ACC112 (cell line): Measurements from ENCODE around the gene KIFC1.

Experiments used
- H2AFZ ChIP-seq: fragments of 200-600 bp; sonication (generic); one replicate; pipeline ENCODE4 v1.6.0; 2017; ENCODE audit warnings: antibody characterized with exemption, low read length; ENCODE audit not compliant: unreplicated experiment
- H3K27ac ChIP-seq: fragments of 200-600 bp; sonication (generic); 2 replicates; pipeline ENCODE4 v1.5.1; 2014; ENCODE audit warnings: low read depth, mild to moderate bottlenecking, antibody characterized with exemption, low read length, moderate library complexity
- H3K27me3 ChIP-seq: fragments of 200-600 bp; sonication (generic); 2 replicates; pipeline ENCODE4 v1.6.1; 2014; ENCODE audit warnings: mild to moderate bottlenecking, antibody characterized with exemption, low read length, moderate library complexity, mixed read lengths; ENCODE audit not compliant: insufficient read depth
- H3K36me3 ChIP-seq: fragments of 200-600 bp; sonication (generic); 2 replicates; pipeline ENCODE4 v1.6.1; 2016; ENCODE audit warnings: mild to moderate bottlenecking, antibody characterized with exemption, low read length, moderate library complexity, mixed read lengths; ENCODE audit not compliant: insufficient read depth
- H3K4me1 ChIP-seq: fragments of 200-600 bp; sonication (generic); one replicate; pipeline ENCODE4 v1.6.1; 2016; ENCODE audit warnings: low read length, mixed read lengths; ENCODE audit not compliant: insufficient read depth, unreplicated experiment, control insufficient read depth
- H3K4me3 ChIP-seq: fragments of 200-600 bp; sonication (generic); 2 replicates; pipeline ENCODE4 v1.5.1; 2014; ENCODE audit warnings: mild to moderate bottlenecking, low read depth, low read length
- H3K79me2 ChIP-seq: fragments of 200-600 bp; sonication (generic); one replicate; pipeline ENCODE4 v1.6.0; 2016; ENCODE audit warnings: low read length; ENCODE audit not compliant: control insufficient read depth, unreplicated experiment, insufficient read depth

The KIFC1 gene

DNA sequence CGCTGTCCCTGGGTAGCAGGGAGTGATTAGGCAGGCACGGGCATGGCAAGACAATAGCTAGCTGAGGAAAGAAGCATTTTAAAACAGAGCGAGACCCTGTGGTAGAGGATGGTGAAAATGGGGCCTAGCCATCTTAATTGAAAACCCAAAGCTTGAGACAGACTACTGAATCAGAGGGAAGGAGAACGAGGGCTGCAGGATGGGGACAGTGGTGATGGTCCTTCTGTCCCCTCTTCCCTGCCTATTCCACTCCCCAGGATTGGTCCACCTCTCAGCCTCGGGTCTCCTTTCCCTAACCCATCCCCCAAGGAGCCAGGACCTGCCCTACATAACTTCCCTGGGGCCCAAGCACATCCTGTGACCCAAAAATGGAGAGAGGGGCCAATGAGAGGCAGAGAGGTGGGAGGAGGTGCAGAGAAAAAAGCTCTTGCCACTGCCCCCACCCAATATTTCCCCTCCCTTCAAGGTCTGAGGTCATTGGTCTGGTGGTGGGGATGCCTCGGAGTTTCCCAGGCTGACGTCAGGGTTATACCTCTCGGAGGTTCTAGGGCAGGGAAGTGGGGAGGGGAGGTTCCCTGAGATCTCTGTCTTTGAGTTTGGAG, 27.2 kb downstream of the KIFC1 start:
- peaks cover 56% of the 10 kb centered on the region for H3K79me2 ChIP-seq
- H3K4me1 ChIP-seq: peaks cover 28% of the 10 kb centered on the region
- H3K4me3 ChIP-seq: peak overlapping the region; percentile 88
- H3K27me3 ChIP-seq: no peaks in the 10 kb centered on the region
- H2AFZ ChIP-seq: no peak overlapping the region
- peak overlapping the region; percentile 77 for H3K27ac ChIP-seq
- H3K36me3 ChIP-seq: peaks cover 5% of the 10 kb centered on the region; the same call in 1 of the 2 replicates

DNA sequence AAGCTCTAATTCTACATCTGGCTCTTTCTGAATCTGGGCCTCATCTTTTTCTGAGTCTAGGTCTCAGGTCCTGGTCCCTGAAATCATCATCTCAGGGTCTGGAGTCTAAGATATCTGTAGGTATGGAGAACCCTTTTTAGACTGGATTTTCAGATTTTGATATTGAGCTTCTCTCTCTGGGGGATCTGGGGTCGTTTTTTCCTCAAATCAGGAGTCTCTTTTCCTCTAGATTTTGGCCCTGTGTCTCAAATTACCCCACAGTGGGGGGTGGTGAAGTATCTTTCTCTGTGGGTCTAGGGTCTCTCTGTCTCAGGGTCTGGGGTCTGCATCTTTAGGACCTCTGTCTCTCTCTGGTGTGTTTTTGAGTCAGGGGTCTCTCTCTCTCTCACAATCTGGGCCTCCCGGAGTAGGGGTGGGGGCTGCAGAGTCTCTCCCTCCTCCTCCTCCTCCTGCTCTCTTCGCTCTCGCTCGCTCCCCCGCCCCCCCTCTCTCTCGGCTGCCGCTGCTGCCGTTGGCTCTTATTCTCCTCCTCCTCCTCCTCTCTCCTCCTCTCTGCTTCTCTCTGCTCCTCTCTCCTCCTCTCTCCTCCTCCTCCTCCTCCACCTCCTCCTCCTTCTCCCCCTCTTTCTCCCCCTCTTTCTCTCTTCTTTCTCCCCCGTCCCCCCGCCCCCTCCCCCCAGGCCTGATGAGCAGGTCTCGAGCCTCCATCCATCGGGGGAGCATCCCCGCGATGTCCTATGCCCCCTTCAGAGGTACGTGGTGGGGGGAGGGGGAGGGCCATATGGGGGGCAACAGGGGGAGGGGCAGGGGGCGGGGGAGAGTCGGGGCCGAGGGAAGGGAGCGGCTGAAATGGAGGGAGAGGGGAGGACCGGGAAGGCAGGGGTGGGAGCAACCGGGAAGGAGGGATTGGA, 28.2 kb downstream of the KIFC1 start, which contains the start of gene SYNGAP1:
SYNGAP1 (plus strand) TSS at position 486 of the 911 bp plus-strand sequence; CDS start at position 686, 200 bp downstream.
- Histone ChIP-seq H3K4me3 (peak within 1 kb of the TSS; percentile 88), H3K36me3 (peaks cover 5% of the 10 kb centered on the region; the same call in 1 of the 2 replicates), H3K27ac (peak within 1 kb of the TSS; percentile 77), H3K27me3 (no peaks in the 10 kb centered on the region), H3K79me2 (peaks cover 50% of the 10 kb centered on the region), H2AFZ (peak within 1 kb of the TSS; percentile 48), H3K4me1 (peaks cover 30% of the 10 kb centered on the region)

DNA sequence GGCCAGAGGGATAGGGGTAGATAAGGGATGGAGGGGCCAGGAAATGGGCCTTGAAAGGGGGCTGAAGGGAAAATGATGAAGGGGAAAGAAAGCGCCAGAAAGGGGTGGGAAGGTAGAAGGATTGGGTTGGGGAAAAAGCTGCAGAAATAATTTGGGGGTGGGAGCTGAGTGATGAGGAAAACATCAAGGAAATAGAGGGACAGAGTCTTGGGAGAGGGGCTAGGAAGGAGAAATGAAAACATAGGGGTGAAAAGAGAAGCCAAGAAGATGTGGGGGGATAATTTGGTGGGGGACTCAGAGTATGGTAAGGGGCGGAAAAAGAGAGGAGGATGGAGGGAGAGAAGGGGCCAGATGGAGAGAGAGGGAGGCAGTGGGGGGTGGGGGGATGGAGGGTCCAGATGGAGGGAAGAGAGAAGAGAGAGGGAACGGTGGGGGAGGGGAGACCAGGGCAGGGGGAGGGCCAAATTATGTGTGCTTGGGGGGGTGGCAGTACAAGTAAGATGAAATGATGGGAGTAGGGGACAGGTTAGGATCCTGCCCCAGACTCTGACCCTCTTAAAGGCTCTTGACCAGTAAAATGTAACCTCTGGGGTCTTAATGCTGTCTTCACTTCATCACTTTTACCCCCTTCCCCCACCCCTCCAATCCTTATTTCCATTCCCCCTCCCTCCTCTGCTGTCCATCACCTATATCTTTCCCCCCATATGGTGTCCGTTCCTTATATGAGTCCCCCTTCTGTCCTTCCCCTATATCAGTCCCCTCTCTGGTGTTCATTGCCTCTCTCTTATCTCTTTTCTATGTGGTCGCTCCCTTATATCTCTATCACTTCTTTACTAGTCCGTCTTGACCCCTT, 29.1 kb downstream of the KIFC1 start:
- Histone ChIP-seq H3K36me3 (peaks cover 3% of the 10 kb centered on the region; the same call in 1 of the 2 replicates), H2AFZ (peak overlapping the region; percentile 35), H3K27me3 (no peaks in the 10 kb centered on the region), H3K79me2 (peaks cover 41% of the 10 kb centered on the region), H3K4me3 (peak overlapping the region; percentile 78), H3K27ac (no peak overlapping the region), H3K4me1 (peaks cover 31% of the 10 kb centered on the region)

DNA sequence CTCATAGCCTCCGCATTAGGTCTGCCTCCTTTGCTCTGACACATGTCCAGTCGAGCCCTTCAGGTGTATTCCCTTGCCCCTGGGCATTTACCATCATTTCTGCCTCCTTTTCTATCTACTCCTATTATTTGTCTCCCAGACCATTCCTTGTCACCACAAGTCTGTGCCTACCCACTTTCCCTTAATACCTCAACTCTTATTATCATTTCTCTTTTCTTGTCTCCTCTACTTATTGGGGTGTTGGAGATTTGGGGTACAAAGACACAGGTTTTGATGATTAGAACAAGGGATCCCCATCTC, 29.7 kb downstream of the KIFC1 start:
- H3K27me3 ChIP-seq: no peaks in the 10 kb centered on the region
- H3K27ac ChIP-seq: no peak overlapping the region
- H3K4me1 ChIP-seq: peaks cover 28% of the 10 kb centered on the region
- H3K79me2 ChIP-seq: peaks cover 36% of the 10 kb centered on the region
- peak overlapping the region; percentile 78 for H3K4me3 ChIP-seq
- H3K36me3 ChIP-seq: no peaks in the 10 kb centered on the region; the same call in 1 of the 2 replicates
- H2AFZ ChIP-seq: no peak overlapping the region

DNA sequence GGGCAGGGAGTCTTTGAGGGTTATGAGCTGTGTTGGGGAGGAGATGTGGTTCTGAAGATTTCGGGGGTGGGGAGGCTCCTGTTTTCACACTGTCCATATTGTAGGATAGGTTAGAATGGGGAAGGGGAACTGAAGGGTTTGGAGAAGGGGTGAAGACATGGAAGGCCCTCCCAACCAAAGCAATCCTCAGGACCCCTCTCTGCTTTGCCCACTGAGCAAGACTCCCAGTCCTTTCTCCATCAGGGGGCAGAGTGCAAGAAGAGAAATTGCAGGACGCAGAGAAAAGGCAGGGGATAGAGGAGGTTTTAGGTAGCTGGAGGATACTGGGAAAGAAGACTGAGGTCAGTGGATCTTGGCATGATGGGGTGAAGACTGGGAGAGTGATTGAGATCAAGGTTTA, 32.2 kb downstream of the KIFC1 start:
- Histone ChIP-seq H3K4me1 (peaks cover 32% of the 10 kb centered on the region), H3K27me3 (no peaks in the 10 kb centered on the region), H3K36me3 (no peaks in the 10 kb centered on the region; the same call in 1 of the 2 replicates), H3K4me3 (no peak overlapping the region; the same call in 1 of the 2 replicates), H2AFZ (no peak overlapping the region), H3K27ac (no peak overlapping the region), H3K79me2 (peaks cover 31% of the 10 kb centered on the region)

DNA sequence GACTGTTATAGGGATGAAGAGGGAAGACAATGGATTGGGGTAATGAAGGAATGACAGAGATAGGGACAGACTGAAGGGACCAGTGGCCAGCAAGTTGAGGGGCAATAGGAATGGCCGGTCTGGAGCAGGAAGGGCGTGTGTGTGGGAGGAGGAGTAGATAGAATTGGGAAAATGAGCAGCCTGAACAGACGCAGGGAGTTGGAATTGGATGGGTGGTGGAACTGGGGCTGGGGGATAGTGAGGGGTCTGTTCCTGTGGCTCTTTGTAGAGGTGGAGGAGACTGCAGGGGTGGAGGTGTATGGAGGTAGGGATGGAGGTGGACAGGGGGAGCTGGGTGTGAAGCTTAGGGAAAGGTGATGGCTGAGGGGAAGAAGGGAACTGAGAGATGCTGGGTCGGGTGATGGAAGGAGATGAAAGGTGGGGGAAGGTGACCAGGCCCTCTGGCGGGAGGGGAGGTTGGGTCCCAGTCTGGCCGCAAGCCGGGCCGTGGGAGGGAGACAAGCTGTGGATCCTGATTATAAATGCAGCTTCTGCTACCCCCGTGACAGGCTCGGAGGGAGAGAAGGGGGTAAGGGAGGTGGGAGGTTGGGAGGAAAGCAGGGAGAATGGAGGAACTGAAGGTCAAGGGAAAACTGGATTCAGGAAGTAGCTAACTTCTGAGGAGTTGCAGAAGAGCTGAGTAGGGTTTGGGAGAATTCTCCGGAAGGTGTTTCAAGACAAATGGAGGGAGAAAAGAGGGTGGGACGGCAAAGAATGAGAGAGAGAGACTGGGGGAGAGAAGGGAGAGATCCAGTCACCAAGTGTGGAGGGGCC, 33.4 kb downstream of the KIFC1 start:
- Histone ChIP-seq H3K4me3 (peak overlapping the region; percentile 71), H3K27me3 (no peaks in the 10 kb centered on the region), H3K79me2 (peaks cover 25% of the 10 kb centered on the region), H3K4me1 (peaks cover 35% of the 10 kb centered on the region), H2AFZ (peak overlapping the region; percentile 1), H3K27ac (peak overlapping the region; percentile 61), H3K36me3 (no peaks in the 10 kb centered on the region; the same call in 1 of the 2 replicates)

DNA sequence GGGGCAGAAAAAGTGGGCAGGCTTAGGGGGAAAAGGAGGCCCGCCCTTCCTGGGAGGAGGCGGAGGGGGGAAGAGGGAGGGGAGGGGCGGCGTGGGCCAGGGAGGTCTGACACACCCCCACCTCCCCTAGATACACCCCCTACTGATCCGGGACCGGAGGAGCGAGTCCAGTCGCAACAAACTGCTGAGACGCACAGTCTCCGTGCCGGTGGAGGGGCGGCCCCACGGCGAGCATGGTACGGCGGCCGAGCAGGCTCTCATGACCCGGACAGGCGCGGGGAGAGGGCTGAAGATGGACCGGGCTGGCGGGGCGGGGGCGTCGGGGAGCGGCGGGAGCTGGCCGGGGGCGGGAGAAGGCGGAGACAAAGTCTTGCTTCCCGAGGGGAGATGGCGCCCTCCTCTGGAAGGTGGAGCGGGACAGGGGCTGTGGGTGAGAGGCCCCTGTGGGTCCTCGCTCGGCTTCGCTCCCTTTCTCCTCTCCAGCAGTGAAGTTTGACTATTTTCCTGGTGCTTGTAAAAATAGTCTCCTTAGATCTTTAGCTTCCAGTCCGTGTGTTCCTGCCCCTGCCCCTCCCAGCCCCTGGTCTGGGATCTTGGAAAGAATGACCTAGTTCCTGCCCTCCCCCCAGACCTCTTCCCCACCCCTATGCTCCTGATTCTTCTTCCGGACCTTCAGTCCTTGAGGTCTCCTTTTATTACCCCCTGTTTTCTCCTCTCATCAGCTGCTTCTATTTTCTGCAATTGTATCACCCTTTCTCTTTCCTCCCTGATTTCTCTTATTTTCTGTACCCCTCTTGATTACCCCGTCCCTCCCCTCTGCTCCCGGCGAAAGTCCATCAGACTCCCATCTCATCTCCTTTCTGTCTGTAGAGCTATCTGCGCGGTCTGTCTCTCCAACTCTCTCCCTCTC, 34.3 kb downstream of the KIFC1 start:
- Histone ChIP-seq H3K27me3 (no peaks in the 10 kb centered on the region), H3K27ac (peak overlapping the region; percentile 61), H2AFZ (peak overlapping the region; percentile 70), H3K36me3 (no peaks in the 10 kb centered on the region; the same call in 1 of the 2 replicates), H3K4me3 (peak overlapping the region; percentile 71), H3K79me2 (peaks cover 25% of the 10 kb centered on the region), H3K4me1 (peaks cover 42% of the 10 kb centered on the region)

DNA sequence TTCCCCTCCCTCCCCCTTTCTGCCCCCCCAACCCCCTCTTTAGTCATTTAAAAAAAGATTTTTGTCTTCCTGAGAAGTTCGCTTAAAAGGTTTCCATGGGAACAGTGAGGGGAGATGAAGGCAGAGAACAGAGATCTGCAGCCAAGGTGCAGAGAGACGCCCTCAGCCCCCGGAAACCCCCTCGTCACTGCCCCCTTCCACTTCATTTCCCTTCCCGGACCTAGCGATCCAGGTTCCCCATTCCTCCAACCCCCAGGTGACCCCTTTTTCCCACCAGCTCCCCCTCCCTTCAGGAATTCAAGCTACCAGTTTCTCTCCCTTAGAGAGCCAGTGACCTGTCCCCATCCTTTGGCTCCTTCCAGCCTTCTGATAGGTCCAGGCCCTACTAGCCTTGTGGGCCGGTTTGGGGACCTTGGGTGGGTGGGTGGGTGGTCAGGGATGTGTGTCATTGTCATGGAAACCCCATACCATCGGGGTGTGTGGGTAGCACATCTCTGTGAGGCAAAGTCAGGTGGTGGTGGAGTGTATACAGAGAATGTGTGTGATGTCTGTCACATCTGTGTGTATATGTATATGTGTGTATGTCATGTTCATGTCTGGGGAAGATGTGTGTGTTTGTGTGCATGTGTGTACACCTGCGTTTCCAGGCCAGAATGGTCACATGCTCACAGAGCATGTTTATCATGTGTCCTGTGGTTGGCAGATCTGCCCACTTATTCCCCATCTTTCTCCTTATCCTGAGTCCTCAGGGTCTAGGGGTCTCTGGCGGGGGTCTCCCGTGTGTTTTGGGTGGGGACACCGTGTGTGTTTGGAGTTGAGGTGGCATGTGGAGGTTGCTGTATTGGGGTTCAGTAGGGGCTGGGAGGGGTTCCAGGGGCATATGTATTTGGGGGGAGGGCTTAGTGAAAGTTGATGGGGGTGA, 35.2 kb downstream of the KIFC1 start:
- Histone ChIP-seq H3K4me3 (peak overlapping the region; percentile 71), H3K27ac (peak overlapping the region; percentile 61), H2AFZ (no peak overlapping the region), H3K79me2 (peaks cover 26% of the 10 kb centered on the region), H3K4me1 (peaks cover 42% of the 10 kb centered on the region), H3K36me3 (no peaks in the 10 kb centered on the region; the same call in 1 of the 2 replicates), H3K27me3 (no peaks in the 10 kb centered on the region)
